Measurements from ENCODE around the gene INTS11. TPM values are rescaled to one million over a fixed set of nuclear protein-coding genes. Genes with fewer than 3 reads are reported as not detected.

The INTS11 gene
- total RNA-seq, 1 donor from 2014 or later = 66.3 TPM

DNA sequence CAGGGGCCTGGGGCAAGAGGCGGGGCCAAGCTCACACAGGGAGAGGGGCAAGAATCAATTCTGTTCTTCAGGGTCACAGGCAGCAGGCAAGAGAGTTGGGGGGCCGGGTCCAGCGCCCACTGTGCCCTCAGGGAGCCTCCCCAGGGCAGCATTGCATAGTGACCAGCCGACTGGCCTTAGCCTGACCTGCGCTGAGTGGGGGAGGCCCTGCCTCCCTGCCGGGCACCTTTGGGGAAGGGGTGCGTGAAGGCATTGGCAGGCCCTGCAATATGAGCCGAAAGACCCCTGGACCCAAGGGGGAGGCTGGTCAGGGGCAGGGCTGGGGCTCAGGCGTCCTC is 32.0 kb downstream of the INTS11 start:
- no peak overlapping the region for H3K4me3 ChIP-seq (ENCODE audit: low read depth, low read length)
- no peak for FAIRE-seq
- H3K36me3 ChIP-seq (ENCODE audit: control insufficient read depth, insufficient read depth, low read length) = peaks cover 5% of the 10 kb centered on the region
- DNase-seq (ENCODE audit: low read depth) = no peak
- no peaks in the 10 kb centered on the region for H3K27me3 ChIP-seq (ENCODE audit: control insufficient read depth, insufficient read depth, low read length)
- TF ChIP-seq, protein P1, sequence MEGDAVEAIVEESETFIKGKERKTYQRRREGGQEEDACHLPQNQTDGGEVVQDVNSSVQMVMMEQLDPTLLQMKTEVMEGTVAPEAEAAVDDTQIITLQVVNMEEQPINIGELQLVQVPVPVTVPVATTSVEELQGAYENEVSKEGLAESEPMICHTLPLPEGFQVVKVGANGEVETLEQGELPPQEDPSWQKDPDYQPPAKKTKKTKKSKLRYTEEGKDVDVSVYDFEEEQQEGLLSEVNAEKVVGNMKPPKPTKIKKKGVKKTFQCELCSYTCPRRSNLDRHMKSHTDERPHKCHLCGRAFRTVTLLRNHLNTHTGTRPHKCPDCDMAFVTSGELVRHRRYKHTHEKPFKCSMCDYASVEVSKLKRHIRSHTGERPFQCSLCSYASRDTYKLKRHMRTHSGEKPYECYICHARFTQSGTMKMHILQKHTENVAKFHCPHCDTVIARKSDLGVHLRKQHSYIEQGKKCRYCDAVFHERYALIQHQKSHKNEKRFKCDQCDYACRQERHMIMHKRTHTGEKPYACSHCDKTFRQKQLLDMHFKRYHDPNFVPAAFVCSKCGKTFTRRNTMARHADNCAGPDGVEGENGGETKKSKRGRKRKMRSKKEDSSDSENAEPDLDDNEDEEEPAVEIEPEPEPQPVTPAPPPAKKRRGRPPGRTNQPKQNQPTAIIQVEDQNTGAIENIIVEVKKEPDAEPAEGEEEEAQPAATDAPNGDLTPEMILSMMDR (IDR thresholded peaks at IDR 0.05; ENCODE audit: insufficient read depth, low read length, severe bottlenecking) = no peak

DNA sequence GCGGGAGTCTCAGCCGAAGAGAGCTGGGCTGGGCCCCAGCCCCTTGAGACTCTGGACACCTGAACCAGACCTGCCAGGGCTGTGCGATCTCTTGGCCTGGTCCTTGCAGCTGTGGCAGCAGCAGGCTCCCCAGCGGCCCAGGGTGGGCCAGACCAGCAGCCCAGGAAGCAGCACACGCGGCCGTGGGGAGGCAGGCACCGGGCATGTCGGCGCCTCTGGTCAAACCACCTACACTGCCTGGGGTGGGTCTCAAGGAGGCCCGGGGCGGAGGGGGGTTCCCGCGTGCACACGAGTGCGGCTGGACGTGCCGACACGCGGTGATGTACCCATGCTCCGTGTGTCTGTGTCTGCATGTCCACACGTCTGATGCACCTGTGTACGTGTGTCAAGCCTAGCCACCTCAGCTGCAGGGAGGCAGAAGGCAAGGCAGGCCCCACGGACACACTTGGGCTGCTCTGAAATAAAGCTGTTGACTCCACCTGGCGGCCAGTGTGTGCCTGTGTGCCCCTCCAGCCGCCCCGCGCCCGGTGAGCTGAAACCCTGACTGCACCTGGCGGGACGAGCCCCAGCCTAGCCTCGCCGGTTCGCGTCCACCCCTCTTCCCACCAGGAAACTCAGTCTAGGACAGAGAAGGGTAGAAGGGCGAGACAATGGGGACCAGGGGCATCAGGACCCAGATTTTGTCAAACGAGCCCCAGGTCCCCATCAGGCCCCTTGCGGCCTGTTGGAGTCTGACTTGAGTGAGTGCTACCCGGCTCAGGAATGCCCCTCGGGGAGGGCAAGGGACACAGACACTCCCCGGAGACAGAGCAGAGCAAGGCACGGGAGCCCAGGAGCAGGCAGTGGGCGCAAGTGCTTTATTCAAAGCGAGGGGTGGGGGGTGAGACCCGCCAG is 32.7 kb downstream of the INTS11 start:
- TF ChIP-seq, protein P1 (IDR thresholded peaks at IDR 0.05; ENCODE audit: insufficient read depth, low read length, severe bottlenecking) = peak; percentile 90
- FAIRE-seq (no peak), DNase-seq (ENCODE audit: low read depth) (peak; percentile 63)
- Histone ChIP-seq H3K4me3 (ENCODE audit: low read depth, low read length) (no peak overlapping the region), H3K36me3 (ENCODE audit: control insufficient read depth, insufficient read depth, low read length) (peaks cover 5% of the 10 kb centered on the region), H3K27me3 (ENCODE audit: control insufficient read depth, insufficient read depth, low read length) (no peaks in the 10 kb centered on the region)

DNA sequence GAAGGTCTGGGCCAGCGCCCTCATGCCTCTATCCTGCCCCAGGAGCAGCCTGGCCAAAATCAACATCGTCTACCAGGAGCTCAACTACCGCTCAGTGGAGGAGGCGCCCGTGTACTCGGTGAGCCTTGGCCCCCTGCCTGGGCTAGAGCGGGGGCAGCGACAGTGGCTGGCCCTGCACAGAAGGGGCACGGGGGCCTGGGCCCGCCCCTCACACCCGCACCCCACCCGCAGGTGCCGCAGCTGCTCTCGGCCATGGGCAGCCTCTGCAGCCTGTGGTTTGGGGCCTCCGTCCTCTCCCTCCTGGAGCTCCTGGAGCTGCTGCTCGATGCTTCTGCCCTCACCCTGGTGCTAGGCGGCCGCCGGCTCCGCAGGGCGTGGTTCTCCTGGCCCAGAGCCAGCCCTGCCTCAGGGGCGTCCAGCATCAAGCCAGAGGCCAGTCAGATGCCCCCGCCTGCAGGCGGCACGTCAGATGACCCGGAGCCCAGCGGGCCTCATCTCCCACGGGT is 33.4 kb downstream of the INTS11 start:
- H3K27me3 ChIP-seq (ENCODE audit: control insufficient read depth, insufficient read depth, low read length) = no peaks in the 10 kb centered on the region
- FAIRE-seq = no peak
- TF ChIP-seq, protein P1 (IDR thresholded peaks at IDR 0.05; ENCODE audit: insufficient read depth, low read length, severe bottlenecking) = no peak
- no peak for DNase-seq (ENCODE audit: low read depth)
- no peak overlapping the region for H3K4me3 ChIP-seq (ENCODE audit: low read depth, low read length)
- H3K36me3 ChIP-seq (ENCODE audit: control insufficient read depth, insufficient read depth, low read length) = peaks cover 5% of the 10 kb centered on the region

DNA sequence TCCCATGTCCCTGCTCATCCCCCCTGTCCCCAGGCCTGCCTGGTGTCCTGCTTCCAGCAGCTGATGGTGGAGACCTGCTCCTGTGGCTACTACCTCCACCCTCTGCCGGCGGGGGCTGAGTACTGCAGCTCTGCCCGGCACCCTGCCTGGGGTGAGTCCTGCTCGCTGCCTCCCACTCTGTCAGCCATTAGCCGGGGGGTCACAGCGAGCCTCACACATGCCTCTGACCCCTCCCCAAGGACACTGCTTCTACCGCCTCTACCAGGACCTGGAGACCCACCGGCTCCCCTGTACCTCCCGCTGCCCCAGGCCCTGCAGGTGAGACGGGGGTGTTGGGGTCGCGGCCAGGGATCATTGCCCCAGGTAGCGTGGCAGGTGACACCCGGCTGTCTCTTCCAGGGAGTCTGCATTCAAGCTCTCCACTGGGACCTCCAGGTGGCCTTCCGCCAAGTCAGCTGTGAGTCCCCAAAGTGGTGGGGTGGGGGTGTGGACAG is 34.2 kb downstream of the INTS11 start:
- Histone ChIP-seq H3K27me3 (ENCODE audit: control insufficient read depth, insufficient read depth, low read length) (no peaks in the 10 kb centered on the region), H3K4me3 (ENCODE audit: low read depth, low read length) (no peak overlapping the region), H3K36me3 (ENCODE audit: control insufficient read depth, insufficient read depth, low read length) (peaks cover 4% of the 10 kb centered on the region)
- TF ChIP-seq, protein P1 (IDR thresholded peaks at IDR 0.05; ENCODE audit: insufficient read depth, low read length, severe bottlenecking) = peak; percentile 78
- DNase-seq (ENCODE audit: low read depth) (no peak), FAIRE-seq (peak; percentile 91)

DNA sequence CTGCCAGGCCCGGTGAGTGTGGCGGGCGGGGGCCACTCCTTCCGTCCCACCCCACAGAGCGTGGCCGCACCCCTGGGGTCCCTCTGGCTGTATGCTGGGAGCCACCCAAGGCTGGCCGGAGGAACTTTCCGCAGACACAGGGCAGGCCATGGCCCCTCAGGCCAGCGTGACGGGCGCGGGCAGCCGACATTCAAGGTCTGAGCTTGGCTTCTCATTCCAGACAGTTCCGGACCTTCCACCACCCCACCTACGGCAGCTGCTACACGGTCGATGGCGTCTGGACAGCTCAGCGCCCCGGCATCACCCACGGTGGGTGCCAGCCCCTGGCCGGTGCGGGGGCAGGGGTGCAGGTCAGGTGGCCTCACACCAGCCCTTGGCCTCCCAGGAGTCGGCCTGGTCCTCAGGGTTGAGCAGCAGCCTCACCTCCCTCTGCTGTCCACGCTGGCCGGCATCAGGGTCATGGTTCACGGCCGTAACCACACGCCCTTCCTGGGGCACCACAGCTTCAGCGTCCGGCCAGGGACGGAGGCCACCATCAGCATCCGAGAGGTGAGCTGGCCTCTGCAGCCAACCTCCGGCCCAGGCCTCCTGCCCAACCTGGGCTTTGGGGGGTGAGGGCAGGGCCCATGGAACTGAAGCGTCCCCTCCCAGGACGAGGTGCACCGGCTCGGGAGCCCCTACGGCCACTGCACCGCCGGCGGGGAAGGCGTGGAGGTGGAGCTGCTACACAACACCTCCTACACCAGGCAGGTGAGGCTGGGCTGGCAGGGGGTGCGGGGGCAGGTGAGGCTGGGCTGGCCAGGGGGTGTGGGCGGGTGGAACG is 37.0 kb downstream of the INTS11 start:
- DNase-seq (ENCODE audit: low read depth) = no peak
- H3K4me3 ChIP-seq (ENCODE audit: low read depth, low read length) = no peak overlapping the region
- TF ChIP-seq, protein P1 (IDR thresholded peaks at IDR 0.05; ENCODE audit: insufficient read depth, low read length, severe bottlenecking) = no peak
- no peak for FAIRE-seq
- no peaks in the 10 kb centered on the region for H3K27me3 ChIP-seq (ENCODE audit: control insufficient read depth, insufficient read depth, low read length)
- H3K36me3 ChIP-seq (ENCODE audit: control insufficient read depth, insufficient read depth, low read length) = no peaks in the 10 kb centered on the region
